HG03097 (cell line): ENCODE results near the gene SPTBN2.

Experiments used
- ATAC-seq: cut with Tn5 transposase; IDR thresholded peaks from one replicate; pipeline ENCODE4 v1.9.1; 2021; ENCODE audit not compliant: unreplicated experiment, low FRiP score

Gene SPTBN2

DNA sequence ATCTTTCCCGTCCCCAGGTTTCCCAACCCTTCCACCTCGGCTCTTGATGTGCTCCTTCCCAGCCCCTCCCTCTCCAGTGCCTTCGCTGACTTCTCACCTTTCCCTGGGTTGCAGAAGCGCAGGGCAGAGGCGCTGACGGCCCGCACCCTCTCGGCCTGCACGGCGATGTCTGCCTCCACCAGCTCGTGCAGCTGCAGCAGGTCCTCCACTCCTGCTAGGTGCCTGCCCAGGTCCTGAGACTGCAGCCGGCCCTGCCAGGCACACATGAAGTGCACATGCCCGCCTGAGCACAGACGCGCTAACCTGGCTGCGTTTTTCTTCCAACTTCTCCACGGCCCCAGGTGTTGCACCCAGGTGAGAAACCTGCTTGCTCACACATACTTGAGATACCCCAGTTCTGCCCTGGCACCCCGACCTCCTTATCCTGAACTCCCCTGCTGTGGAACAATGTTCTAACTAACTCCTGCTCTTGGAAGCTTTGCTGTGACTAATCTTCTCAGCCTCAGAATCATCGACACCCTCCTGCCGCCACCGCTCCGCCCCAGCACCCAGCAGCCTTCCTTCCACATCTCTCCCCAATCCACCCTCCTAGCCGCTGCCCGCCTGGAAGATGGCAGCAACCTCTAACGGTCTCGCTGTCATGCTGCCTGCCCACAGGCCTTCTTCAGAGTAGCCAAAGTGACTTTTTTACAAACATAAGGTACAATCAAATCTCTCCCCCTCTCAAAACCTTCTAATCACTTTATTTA is 23.3 kb downstream of the SPTBN2 start:
- no peak for ATAC-seq

DNA sequence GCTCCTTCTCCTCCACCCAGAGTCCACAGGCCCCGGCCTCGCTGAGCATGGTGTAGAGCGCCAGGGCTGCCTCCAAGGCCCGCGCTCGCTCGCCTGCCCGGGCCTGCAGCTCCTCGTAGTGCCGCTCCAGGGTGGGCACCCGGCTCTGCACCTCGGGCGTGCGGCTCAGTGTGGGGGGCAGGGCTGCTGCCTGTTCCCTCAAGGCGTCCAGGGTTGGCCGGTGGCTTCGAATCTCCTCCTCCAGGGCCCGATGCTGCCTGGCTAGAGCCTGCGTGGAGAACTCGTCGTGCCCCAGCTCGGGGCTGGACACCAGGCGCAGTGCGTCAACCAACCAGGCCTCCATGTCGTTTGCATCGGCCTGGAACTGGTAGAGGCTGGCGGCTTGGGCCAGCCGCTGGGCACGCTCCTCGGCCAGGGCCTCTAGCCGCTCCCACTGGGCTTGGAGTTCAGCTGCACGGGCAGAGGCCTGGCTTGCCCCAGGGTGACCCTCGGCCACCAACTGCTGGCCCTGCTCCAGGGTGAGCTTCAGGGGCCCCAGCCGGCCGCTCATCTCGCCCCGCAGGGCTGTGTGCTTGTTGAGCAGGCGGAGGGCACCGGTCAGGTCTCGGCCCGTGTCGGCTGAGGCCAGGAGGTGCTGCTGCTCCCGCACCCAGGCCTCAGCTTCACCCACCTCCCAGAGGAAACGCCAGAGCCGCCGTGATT is 24.2 kb downstream of the SPTBN2 start:
- no peak for ATAC-seq

- ATAC-seq: no peak
These were observed 27.4 kb downstream of the SPTBN2 start for GRCh38 chr11:66701432-66702240.

- no peak for ATAC-seq
These were observed 28.3 kb downstream of the SPTBN2 start for GRCh38 chr11:66700742-66701141.

DNA sequence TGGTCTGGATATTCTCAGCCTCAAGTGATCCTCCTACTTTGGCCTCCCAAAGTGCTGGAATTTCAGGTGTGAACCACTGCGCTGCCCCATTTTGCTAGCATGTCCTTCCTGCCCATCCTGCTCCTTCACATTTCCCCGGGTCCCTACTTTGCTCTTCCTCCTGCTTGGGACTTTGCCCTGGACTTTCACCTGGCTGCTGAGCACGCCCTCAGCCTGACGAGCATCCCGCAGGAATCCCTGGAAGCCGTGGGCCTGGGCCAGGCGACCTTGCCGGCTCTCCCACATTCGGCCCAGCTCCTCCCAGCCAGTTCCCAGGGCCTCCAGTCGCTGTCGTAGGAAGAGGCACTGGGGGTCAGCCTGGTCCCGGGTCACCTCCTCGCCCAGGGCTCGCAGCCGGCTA is 28.7 kb downstream of the SPTBN2 start:
- ATAC-seq: no peak

GRCh38 chr11:66698491-66698890 is 30.5 kb downstream of the SPTBN2 start:
- ATAC-seq: no peak

DNA sequence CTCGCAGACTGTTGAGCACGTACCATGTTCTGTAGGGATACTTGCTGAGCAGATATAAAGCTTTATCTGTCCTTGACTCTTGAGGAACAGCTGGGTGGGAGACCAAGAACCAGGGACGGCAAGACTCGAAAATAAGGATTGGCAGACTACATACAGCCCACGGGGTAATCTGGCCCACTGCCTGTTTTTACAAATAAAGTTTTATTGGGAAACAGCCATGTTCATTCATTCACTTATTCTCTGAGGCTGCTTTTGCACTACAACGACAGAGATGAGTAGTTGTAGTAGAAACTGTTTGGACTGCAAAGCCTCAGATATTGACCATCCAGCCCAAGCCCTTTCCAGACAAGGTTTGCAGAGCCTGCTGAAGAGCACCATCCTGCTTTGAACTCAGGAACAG is 31.0 kb downstream of the SPTBN2 start:
- no peak for ATAC-seq

- ATAC-seq: no peak
These were observed 32.9 kb downstream of the SPTBN2 start for GRCh38 chr11:66696146-66696545.

- ATAC-seq: no peak
These were observed 34.2 kb downstream of the SPTBN2 start for GRCh38 chr11:66694732-66695207.

GRCh38 chr11:66694056-66694410 is 35.0 kb downstream of the SPTBN2 start:
- no peak for ATAC-seq

DNA sequence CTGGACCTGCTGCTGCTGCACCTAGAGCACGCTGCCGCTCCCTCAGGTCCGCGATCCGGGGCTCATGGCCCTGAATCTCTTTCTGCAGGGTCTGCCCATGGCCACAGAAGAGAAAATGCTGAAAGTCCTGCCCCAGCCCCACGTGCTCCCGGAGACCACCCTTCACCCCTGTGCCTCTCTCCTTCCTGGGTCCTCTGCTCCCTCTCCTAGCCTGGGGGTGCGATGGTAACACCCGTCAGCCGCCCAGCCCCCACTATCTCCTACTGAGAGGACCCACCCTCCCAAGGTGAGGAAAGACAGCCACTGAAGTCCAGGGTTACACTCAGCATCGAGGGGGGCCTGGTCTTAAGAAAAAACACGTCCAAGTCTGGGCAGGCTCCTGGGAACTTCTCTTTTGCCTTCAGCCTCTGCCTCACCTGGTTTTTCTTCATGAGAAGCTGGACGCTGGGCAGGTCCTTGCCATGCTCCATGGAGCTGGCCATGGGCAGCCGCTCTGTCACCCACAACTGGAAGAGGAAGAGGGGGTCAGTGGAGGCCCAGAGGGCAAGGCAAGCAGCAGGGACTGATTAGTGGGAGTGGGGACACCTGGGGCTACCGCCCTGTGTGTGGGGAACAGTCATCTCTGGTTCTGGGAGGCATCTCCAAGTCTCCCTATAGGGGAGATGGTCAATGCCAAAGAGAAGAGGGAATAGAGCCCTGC is 35.5 kb downstream of the SPTBN2 start:
- ATAC-seq: no peak

- ATAC-seq: no peak
These were observed 36.1 kb downstream of the SPTBN2 start for GRCh38 chr11:66692871-66693331.

DNA sequence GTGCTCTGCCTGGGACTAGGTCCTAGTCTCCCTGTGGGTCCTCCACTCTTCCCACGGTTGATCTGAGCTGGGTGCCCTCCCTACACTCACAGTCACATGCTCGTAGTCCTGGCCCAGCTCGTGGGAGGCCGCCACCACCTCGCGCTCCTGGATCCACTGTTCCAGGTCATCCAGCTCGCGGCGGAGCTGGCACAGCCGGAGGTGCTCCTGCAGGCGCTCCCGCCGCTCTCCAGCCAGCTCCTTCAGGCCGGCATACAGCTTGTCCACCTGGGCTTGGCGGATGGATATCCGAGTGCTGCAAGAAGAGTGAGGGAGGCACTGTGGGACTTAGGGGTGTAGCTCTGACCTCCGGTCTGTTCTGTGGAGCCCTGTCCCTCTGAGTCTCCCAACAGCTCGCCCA is 36.6 kb downstream of the SPTBN2 start:
- no peak for ATAC-seq

DNA sequence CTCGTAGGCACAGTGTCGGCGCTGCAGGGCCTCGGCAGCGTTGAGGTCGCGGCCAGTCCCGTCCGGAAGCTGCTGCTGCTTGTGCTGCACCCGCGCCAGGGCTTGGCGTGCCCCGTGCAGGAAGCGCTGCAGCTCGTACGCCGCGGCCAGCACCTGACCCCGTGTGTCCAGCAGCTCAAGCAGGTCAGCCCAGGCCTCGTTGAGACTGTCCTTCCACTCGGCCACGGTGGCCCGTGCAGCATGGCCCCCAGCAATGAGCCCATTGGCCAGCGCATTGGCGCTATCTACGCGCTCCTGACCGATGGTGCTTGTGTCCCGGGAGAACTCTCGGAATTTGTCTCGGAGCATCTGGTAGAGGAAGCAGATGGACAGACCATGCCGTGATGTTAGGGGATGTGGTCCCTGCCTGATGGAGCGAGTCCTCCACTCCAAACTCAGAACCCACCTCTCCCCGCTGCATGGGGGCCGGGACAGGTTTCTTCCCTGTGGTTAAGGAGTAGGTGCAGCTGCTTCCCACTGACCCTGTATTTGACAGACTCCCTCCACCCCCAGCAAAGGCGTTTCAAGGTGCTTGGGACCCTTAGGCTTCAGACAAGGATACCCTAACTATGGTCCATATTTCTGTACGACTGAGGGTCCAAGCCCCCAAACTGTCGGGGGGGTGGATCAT is 37.6 kb downstream of the SPTBN2 start:
- ATAC-seq: no peak

DNA sequence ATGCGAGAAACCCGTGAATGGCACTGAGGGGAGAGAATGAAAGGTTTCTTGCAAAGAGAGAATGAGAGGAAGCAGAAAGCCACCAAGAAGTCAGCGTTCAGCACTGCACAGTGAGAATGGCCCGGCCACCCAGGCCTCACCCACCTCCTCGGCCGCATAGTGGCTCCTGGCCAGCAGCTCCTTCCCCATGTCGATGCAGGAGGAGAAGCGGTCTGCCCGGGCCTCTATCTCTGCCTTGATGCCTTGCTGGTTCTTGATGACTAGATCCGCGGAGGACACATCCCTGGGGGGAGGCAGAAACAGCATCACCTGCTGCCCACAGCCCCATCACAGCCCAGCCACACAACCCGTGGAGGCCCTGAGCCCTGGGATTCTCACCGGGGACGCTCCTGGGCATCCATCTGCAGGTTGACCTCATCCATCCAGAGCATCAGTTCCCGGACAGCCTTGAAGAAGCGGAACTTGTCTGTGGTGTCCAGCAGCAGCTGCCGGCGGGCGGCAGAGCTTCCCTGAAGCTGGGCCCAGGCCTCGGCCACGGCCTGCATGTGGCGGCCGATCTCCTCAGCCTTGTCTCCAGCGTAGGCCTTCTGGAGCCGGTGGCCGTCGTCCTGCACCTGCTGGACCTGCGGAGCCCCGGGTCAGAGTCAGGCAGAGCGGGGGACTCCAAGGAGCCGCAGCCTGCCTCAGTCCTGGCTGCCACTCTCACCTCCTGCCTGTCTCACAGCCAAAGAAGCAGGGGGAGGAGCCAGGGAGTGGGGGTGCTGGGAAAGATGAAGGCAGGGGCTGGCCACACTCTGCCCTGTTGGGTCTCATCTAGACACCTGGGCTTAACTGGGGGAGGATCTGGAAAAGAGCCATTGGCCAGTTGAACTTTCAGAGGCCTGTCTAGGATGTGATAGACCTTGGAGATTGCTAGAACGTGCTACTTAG is 39.1 kb downstream of the SPTBN2 start:
- ATAC-seq: no peak

- no peak for ATAC-seq
These were observed 40.2 kb downstream of the SPTBN2 start for GRCh38 chr11:66688561-66689534.

GRCh38 chr11:66687831-66688281 is 41.2 kb downstream of the SPTBN2 start:
- no peak for ATAC-seq
